Measurements from ENCODE around the gene C9orf78.
"Not testable (repeated sequence)": the region's sequence is repeated elsewhere in the genome, so short reads cannot be mapped to it uniquely, and the experiment has no call there.

C9orf78 gene

DNA sequence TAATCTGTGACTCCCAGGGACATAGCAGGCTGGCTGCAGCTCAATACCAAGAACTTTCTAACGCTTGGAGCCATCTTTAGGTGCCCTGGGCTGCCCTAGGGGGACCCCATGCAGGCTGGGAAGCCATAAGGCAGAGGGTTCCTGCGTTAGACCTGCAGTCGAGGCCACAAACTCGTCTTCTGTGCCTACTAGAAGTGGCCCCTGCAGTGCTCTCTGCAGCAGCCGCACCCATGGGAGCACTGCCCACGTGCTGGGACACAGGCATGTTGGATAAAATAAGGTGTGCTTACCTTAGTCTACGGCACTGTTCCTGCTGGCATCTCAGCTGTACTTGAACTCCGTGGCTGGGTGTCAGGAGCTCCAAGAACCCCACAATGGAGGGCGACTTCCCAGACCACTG lies 22.7 kb downstream of the C9orf78 start:
- no peak for DNase-seq (ENCODE audit: low read depth in 2 of 2)

DNA sequence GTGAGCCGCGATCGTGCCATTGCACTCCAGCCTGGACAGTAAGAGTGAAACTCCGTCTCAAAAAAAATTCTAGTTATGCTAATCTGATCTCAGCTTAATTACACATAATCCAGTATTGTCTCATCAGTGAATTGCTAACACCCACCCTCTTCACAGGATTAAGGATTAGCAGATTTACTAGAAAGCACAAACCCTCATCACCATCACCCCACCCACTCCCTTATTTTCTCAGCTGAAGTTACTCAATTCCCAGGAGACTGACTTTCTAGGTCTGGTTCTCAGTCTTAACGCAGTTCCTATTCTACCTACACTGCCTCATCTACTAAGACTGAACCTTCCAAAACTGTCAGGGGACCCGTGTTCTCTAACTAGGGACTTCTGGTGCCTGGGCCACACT lies 23.1 kb downstream of the C9orf78 start:
- no peak for DNase-seq (ENCODE audit: low read depth in 2 of 2)

DNA sequence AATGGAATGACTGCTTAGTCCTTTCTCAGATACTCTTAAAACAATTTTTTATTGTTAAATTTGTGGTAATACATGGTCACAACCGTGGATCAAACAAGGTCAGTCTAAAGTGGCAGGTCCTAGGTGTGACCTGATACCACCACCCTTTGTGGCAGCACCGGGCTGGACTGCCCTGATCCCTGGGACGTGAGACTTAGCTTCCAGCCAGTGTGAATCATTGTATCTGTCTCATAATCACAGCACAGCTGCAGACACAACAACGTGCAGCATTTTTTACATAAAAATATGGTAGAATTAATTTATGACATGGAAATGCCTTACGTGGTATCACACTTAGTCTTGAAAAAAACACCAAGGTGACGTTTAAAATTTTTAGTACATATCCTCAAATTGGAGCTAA lies 24.3 kb downstream of the C9orf78 start:
- no peak for DNase-seq (ENCODE audit: low read depth in 2 of 2)

DNA sequence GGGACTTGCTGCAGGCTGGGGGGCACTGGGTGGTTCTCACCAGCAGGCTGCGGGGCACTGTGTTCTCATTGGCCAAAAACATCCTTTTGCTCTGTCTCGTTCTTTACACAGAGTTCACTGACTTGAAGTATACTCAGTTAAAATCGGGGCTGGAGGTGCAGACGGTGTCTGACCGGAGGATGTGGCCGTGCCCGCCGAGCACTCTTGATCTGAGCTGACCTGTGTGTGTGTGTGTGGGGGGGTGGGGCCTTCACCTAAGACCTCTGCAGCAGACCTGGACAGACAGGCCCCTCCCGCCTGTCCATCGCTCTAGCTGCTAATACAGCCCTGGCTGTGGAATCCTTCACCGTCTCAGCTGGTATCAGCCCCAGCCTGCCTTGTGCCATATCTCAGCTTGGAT lies 25.0 kb downstream of the C9orf78 start:
- no peak for DNase-seq (ENCODE audit: low read depth in 2 of 2)

DNA sequence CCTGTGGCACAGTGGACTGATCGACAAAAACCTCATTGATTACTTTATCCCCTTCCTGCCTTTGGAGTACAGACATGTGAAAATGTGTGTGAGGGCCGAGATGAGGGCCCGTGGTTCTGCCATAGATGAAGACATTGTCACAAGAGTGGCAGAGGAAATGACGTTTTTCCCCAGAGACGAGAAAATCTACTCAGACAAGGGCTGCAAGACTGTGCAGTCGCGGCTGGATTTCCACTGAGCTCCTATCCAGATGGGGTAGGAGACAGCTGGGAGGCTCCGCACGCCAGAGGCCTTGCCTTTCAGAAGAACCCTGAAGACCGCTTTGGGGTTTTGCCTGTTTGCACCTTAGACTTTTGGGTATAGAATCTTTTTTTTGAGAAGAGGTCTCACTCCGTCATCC lies 25.7 kb downstream of the C9orf78 start:
- DNase-seq (ENCODE audit: low read depth in 2 of 2): no peak

DNA sequence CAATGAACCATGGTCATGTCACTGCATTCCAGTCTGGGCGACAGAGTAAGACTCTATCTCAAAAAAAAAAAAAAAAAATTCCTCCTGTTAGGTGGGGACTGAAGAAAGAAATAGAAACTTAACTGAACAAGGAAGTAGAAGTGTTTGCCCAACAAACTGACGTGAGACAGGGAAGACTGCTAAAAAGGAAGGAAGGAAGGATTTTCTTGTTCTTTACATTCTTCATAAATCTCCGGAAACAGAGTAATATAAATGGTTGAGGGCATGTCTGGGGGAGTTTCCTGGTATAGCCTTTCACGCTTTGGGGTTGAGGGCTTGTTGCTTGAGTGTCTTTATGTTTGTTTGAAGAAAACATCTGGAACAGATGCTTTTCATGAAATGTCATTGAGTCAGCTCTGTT lies 29.0 kb downstream of the C9orf78 start:
- DNase-seq (ENCODE audit: low read depth in 2 of 2): no peak

DNA sequence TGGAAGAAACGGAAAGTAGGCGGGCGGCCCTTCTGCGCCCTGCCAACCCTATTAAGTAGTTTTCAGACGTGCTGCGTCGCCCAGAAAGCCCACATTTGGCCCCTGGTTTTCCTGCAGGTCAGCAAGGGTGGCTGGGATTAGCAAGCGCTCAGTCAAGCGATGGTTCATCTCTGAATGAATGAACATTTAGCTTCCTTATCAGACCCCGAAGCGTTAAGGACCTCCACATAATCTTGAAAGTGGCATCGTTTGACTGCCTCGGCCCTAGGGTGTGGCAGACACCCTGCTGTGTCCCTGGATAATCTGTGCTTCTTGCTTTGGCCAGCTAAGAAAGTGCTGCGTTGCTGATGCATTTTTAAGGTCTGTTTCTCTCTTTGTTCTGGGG lies 31.4 kb downstream of the C9orf78 start:
- DNase-seq (ENCODE audit: low read depth in 2 of 2): no peak

DNA sequence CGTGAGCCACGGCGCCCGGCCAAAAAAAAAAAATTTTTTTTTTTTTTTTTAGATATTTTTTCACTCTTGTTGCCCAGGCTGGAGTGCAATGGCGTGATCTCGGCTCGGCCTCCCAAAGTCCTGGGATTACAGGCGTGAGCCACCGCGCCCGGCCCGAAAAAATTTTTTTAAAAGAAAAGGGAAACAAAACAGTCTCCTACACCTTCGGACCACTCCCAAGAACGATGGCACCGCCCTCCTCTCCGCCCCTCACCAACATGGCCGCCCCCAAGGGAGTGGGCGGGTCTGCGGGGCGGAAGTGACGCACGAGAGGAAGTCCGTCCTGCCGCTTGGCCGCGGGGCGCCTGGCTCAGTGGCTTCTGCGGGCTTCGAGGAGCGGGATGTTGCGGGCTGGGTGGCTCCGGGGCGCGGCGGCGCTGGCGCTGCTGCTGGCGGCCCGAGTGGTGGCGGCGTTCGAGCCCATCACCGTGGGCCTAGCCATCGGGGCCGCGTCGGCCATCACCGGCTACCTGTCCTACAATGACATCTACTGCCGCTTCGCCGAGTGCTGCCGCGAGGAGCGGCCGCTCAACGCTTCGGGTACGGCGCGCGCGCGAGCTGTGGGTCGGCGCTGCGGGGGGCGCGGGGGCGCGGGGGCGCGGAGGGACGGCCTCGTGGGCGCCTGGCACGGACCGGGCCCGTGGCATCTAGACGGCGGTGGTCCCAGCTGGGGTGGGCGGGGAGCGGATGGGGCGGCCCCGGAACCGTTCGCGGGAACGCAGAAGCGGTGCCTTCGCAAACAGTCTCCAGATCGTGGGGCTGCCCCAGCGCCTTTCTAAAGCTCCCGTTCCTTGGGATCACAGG lies 32.0 kb downstream of the C9orf78 start, which contains the start of gene TOR1B:
TOR1B (plus strand) TSS at position 352 of the 843 bp plus-strand sequence; CDS start at position 381, 29 bp downstream.
- DNase-seq (ENCODE audit: low read depth in 2 of 2): peak; percentile 88

DNA sequence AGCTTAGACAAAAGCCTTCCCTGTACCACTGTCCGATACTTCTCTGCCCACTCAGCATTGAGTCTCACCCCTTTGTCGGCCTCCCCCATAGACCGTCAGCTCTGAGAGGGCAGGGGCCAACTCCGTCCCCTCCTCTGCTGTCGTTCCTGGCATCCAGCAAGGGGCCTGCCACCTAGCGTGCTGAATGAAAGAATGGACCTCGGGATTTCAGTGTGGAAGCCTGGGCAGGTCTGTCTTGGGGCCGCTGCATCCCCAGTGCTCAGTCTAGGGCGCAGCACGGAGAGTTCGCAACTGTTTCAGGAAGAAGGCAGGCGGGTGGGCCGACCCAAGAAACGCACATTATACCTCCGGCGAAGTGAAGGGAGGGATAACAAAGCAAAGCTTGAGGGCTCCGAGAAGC lies 33.6 kb downstream of the C9orf78 start:
- DNase-seq (ENCODE audit: low read depth in 2 of 2): no peak

DNA sequence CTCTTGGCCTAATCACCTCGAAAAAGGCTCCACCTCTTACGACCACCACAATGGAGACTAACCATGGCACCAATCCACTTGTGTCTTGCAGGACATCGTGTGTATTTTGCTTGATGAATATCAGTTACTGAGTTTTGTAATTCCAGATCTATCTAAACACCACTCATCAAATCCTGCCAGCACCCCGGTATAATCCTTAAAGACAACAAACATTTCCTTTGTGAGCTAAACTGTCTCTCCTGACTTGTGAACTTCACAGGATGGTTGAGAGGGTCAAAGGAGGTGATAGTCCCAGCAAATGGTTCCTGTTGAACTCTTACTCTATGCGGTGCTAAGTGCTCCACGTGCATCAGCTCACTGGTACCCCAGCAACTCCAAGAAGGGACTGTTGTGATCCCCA lies 36.1 kb downstream of the C9orf78 start:
- no peak for DNase-seq (ENCODE audit: low read depth in 2 of 2)

DNA sequence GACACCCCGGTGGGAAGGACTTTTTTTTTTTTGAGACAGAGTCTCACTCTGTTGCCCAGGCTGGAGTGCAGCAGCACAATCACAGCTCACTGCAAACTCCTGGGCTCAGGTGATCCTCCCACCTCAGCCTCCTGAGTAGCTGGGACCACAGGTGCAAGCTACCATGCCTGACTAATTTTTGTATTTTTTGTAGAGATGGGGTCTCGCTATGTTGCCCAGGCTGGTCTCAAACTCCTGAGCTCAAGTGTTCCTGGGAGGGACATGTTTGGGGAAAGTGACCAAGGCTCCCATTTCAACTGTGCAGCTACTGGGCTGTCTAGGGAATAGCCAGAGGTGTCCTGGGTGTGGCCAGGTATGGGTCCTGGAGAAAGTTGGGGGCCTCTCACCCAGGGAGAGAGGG lies 39.0 kb downstream of the C9orf78 start:
- DNase-seq (ENCODE audit: low read depth in 2 of 2): not testable (repeated sequence)

DNA sequence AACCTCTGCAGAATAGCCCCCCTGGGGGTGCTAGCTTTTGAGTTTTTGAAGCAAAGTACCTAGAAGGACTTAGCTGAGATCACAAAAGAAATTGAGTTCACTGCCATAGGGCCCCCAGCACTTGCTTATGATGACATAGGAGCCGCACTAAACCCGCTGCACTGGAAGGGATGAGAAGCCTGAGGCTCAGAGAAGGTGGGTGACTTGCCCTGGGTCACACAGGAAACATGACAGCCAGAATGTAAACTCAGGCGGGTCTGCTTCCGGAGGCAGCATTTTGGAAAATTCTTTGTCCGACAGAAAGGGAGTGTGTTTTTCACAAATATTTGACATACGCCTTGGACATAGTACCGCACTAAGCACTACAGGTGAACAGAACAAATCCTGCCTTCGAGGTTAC lies 40.5 kb downstream of the C9orf78 start:
- DNase-seq (ENCODE audit: low read depth in 2 of 2): no peak

DNA sequence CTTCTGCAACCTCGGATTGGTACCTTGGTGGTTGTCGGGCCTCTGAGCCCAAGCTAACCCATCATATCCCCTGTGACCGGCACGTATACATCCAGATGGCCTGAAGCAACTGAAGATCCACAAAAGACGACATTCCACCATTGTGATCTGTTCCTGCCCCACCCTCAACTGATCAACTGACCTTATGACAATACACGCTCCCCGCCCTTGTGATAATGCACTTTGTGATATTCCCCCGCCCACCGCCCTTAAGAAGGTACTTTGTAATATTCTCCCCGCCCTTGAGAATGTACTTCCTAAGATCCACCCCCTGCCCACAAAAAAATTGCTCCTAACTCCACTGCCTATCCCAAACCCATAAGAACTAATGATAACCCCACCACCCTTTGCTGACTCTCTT lies 48.6 kb downstream of the C9orf78 start:
- DNase-seq (ENCODE audit: low read depth in 2 of 2): no peak

DNA sequence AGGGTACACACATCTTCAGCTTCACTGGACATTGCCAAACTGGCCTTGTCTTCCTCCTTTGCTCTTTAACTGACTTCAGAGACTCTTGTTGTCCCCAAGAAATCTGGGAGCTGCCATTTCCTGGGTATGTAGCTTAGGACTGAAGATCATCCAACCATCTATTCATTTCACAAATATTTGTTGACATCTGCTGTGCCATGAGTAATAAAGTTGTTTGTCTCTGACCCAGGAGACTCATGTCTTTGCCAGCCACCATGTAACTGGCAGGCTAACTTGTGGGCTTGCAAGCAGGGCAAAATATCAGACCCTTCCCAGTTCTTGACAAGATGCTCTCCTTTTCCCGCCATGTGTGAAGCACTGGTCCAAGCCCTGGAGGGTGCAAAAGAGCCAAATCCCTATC lies 49.2 kb downstream of the C9orf78 start:
- DNase-seq (ENCODE audit: low read depth in 2 of 2): no peak

DNA sequence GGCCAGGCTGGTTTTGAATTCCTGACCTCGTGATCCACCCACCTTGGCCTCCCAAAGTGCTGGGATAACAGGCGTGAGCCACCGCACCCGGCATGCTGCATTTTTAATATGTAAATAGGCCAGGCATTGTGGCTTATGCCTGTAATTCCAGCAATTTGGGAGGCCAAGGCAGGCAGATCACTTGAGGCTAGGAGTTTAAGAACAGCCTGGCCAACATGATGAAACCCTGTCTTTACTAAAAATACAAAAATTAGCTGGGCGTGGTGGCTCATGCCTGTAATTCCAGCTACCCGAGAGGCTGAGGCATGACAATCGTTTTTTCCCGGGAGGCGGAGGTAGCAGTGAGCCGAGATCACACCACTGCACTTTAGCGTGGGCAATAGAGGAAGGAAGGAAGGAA lies 50.1 kb downstream of the C9orf78 start:
- DNase-seq (ENCODE audit: low read depth in 2 of 2): not testable (repeated sequence)

DNA sequence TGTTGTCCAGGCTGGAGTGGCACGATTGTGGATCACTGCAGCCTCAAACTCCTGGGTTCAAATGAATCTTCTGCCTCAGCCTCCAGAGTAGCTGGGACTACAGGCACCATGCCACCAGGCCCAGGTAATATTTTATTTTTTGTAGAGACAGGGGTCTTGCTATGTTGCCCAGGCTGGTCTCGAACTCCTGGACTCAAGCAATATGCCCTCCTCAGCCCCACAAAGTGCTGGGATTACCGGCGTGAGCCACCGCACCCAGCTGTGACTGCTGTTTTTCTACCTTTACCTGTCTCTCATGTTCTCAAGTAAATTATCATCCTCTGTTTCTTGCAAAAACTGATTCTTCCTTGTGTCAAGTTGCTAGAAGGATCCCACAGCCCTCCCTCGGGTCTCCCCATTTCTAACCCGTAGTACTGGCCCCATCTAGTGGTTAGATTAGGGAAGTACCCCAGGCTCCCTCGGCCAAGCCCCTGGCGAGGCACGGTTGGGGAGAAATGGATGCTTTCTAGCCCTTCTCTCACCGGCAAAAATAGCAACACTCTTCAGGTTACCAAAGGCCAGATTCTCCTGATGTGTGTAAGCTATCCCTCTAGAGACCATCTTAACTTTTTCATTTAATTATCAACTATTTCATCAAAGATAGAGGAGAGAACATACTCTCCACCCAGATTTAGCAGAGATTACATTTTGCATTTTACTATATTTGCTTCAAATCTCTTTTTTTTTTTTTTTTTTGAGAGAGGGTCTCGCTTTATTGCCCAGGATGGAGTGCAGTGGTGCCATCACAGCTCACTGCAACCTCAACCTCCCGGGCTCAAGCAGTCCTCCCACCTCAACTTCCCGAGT lies 51.3 kb downstream of the C9orf78 start:
- peak; percentile 61 to 64 for DNase-seq (ENCODE audit: low read depth in 2 of 2)

DNA sequence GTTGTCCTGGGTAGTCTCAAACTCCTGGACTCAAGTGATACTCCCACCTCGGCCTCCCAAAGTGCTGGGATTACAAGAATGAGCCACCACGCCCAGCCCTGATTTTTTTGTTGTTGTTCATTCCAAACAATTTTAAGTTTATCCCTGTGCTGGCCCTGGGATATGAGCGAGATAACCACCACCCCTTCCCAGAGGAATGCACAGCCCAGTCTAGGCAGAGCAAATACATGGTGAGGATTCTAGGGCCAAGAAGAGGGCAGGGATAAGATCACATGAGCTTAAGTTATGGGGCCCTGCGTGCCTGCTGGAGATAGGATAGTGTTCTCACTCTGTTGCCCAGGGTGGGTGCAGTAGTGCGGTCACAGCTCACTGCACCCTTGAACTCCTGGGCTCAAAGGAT lies 53.1 kb downstream of the C9orf78 start:
- DNase-seq (ENCODE audit: low read depth in 2 of 2): no peak

DNA sequence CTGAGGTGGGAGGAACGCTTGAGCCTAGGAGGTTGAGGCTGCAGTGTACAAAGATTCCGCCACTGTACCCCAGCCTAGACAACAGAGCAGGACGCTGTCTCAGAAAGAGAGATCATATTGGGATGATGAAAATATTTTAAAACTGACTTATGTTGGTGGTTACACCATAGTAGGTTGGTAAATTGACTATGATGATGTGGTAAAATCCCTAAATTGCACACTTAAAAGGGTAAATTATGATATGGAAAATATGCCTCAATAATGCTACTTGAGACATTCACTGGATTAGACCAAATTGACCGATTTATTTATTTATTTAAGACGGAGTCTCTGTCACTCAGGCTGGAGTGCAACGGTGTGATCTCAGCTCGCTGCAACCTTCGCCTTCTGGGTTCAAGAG lies 53.9 kb downstream of the C9orf78 start:
- no peak for DNase-seq (ENCODE audit: low read depth in 2 of 2)

DNA sequence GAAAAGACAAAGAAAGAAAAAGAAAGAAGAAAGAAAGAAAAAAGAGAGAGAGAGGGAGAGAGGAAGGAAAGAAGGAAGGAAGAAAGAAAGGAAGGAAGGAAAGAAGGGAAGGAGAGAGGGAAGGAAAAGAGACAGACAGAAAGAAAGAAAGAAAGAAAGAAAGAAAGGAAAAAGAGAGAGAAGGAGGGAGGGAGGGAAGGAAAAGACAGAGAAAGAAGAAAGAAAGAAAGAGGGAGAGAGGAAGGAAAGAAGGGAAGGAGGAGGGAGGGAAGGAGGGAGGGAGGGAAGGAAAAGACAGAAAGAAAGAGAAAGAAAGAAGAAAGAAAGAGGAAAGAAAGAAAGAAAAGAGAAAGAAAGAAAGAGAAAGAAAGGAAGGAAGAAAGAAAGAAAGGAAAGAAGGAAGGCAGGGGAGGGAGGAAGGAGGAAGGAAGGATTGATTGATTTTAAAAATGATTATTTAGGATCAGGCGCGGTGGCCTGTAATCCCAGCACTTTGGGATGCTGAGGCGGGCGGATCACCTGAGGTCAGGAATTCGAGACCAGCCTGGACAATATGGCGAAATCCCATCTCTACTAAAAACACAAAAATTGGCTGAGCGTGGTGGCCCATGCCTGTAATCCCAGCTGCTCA lies 55.4 kb downstream of the C9orf78 start:
- no peak for DNase-seq (ENCODE audit: low read depth in 2 of 2)

DNA sequence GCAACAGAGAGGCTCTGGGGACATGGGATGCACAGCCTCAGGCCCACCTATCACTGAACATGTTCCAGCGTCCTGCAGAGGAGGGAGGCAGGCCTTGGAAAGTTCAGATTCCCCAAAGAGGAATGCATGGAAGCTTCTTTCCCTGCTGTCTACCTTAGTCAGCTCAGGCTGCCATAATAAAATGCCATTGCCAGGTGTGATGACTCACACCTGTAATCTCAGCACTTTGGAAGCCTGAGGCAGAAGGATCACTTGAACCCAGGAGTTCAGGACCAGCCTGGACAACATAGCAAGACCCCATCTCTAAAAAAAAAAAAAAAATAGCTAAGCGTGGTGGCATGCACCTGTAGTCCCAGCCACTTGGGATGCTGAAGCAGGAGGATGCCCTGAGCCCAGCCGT lies 56.6 kb downstream of the C9orf78 start:
- DNase-seq (ENCODE audit: low read depth in 2 of 2): no peak

DNA sequence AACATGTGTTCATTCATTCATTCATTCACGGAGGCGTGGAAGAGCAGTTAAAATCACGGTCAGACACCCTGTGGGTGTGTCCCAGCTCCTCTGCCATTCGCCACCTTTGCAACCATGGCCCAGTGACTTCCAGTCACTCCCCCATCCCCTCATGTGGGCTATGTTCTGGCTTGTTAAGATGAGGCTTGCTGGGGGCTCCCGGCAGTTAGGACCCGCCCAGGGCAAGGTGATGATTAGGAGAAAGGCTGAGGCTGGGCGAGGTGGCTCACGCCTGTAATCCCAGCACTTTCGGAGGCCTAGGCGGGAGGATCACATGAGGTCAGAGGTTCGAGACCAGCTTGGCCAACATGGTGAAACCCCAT lies 57.3 kb downstream of the C9orf78 start:
- DNase-seq (ENCODE audit: low read depth in 2 of 2): no peak

Data from stimulated activated CD4-positive, alpha-beta T cell treated with anti-CD3 and anti-CD28 coated beads, Interleukin-4, amount 100 ng/mL, for 48 hours (primary cell).